Measurements from ENCODE around the gene DDX1. TPM values are rescaled to one million over a fixed set of nuclear protein-coding genes. Genes with fewer than 3 reads are reported as not detected.
"Not testable (repeated sequence)": the region's sequence is repeated elsewhere in the genome, so short reads cannot be mapped to it uniquely, and the experiment has no call there.

The DDX1 gene
- total RNA-seq, 1 donor from 2014 or later = 68.6 TPM

- H3K4me3 ChIP-seq = no peak overlapping the region
- no peaks in the 10 kb centered on the region for H3K9me3 ChIP-seq
- intact Hi-C loops (cut with DNase I) = no loop called here
- no peak for DNase-seq
- peaks cover 99% of the 10 kb centered on the region for H3K36me3 ChIP-seq
- no peaks in the 10 kb centered on the region for H3K27me3 ChIP-seq
- no peak for TF ChIP-seq CTCF (IDR thresholded peaks at IDR 0.05)
- no peak overlapping the region for H3K27ac ChIP-seq
- H3K4me1 ChIP-seq = no peaks in the 10 kb centered on the region
- ATAC-seq = no peak
Measured at GRCh38 chr2:15620857-15621471, 29.3 kb downstream of the DDX1 start.

GRCh38 chr2:15621472-15621870, 29.8 kb downstream of the DDX1 start:
- H3K4me3 ChIP-seq; H3K27me3 ChIP-seq; ATAC-seq; intact Hi-C loops (cut with DNase I); DNase-seq; H3K4me1 ChIP-seq; H3K27ac ChIP-seq; H3K9me3 ChIP-seq: not testable (repeated sequence)
- peaks cover 99% of the 10 kb centered on the region for H3K36me3 ChIP-seq

GRCh38 chr2:15622214-15622613, 30.5 kb downstream of the DDX1 start:
- Histone ChIP-seq H3K27me3 (no peaks in the 10 kb centered on the region), H3K4me1 (no peaks in the 10 kb centered on the region), H3K27ac (no peak overlapping the region), H3K9me3 (no peaks in the 10 kb centered on the region), H3K36me3 (peaks cover 99% of the 10 kb centered on the region), H3K4me3 (no peak overlapping the region)
- ATAC-seq = no peak
- no peak for TF ChIP-seq CTCF (IDR thresholded peaks at IDR 0.05)
- DNase-seq = no peak
- intact Hi-C loops (cut with DNase I) = no loop called here

- H3K27me3 ChIP-seq = no peaks in the 10 kb centered on the region
- H3K36me3 ChIP-seq = peaks cover 100% of the 10 kb centered on the region
- TF ChIP-seq CTCF (IDR thresholded peaks at IDR 0.05) = no peak
- H3K4me3 ChIP-seq = no peak overlapping the region
- no peaks in the 10 kb centered on the region for H3K9me3 ChIP-seq
- DNase-seq = no peak
- intact Hi-C loops (cut with DNase I) = no loop called here
- H3K4me1 ChIP-seq = no peaks in the 10 kb centered on the region
- H3K27ac ChIP-seq = no peak overlapping the region
- ATAC-seq = no peak
Measured at GRCh38 chr2:15622614-15623480, 31.2 kb downstream of the DDX1 start.

GRCh38 chr2:15623481-15623796, 31.8 kb downstream of the DDX1 start:
- TF ChIP-seq CTCF (IDR thresholded peaks at IDR 0.05) = no peak
- Histone ChIP-seq H3K4me1 (no peaks in the 10 kb centered on the region), H3K27ac (no peak overlapping the region), H3K36me3 (peaks cover 100% of the 10 kb centered on the region), H3K9me3 (no peaks in the 10 kb centered on the region), H3K4me3 (no peak overlapping the region), H3K27me3 (no peaks in the 10 kb centered on the region)
- DNase-seq (no peak), ATAC-seq (no peak)
- intact Hi-C loops (cut with DNase I) = no loop called here

- intact Hi-C loops (cut with DNase I) = no loop called here
- Histone ChIP-seq H3K36me3 (peaks cover 100% of the 10 kb centered on the region), H3K9me3 (no peaks in the 10 kb centered on the region), H3K27me3 (no peaks in the 10 kb centered on the region), H3K27ac (no peak overlapping the region), H3K4me1 (no peaks in the 10 kb centered on the region), H3K4me3 (no peak overlapping the region)
- no peak for TF ChIP-seq CTCF (IDR thresholded peaks at IDR 0.05)
- DNase-seq (no peak), ATAC-seq (no peak)
Measured at GRCh38 chr2:15623898-15624541, 32.4 kb downstream of the DDX1 start.
